K562 (cell line): ENCODE measurements around the gene MAD1L1. TPM values are rescaled to one million over a fixed set of nuclear protein-coding genes. Genes with fewer than 3 reads are reported as not detected.
A peak's percentile ranks its signal among the peaks of the same experiment; 100 is the strongest.

Experiments used
- ATAC-seq: fragments of 200-7000 bp; cut with Tn5 transposase; 3 replicates; pipeline ENCODE4 v1.9.1; 2020; ENCODE audit warnings: moderate library complexity
- BruUV-seq: library from RNA; stranded (reverse); fragments of 400-500 nt; replicated peaks from 2 replicates; lab custom pipeline; 2021; lab: Mats Ljungman, UMichigan
- CTCF ChIA-PET: fragments of 300-600 bp; formaldehyde crosslinking; extraction: SDS; loops from one replicate; lab custom pipeline; 2021; ENCODE audit warnings: low intra/inter-chr PET ratio; lab: Yijun Ruan, JAX
- POLR2A ChIA-PET: fragments of 300-600, 350-650 bp; sonication (Branson Sonifier 250); formaldehyde crosslinking; extraction: SDS; loops from one replicate; lab custom pipeline; 2021; ENCODE audit warnings: antibody characterized with exemption, inconsistent platforms; lab: Yijun Ruan, JAX
- DNase-seq, 4 experiments: peaks; one replicate each; pipeline versions ENCODE4 v3.0.0 to v3.0.0-alpha.2; 2011 to 2018; ENCODE audit warnings: low spot score in 3 of 4, mixed read lengths in 3 of 4; ENCODE audit errors: extremely low read depth in 1 of 4
- FAIRE-seq: peaks from 2 replicates; lab custom pipeline; 2011; peaks lifted over from hg19 to GRCh38; lab: Jason Lieb, UNC
- H2AFZ ChIP-seq: 2 replicates; pipeline ENCODE4 v1.6.0; 2011; ENCODE audit warnings: low read depth, low read length, control low read depth, inconsistent platforms
- H3K27ac ChIP-seq: fragments of 200-600 bp; 3 replicates; pipeline ENCODE4 v1.8.0; 2011; ENCODE audit warnings: low read depth, mild to moderate bottlenecking, control low read depth, inconsistent platforms, low read length, moderate library complexity, mixed read lengths; ENCODE audit errors: extremely low read depth
- H3K27me3 ChIP-seq, 2 experiments: fragments of 300-600 bp in 1 of 2; 2 replicates in 1 of 2; 3 replicates in 1 of 2; pipeline versions ENCODE4 v1.6.0 to v1.8.0; 2011; ENCODE audit warnings: inconsistent platforms in 2 of 2, low read length in 2 of 2, mild to moderate bottlenecking in 1 of 2, mixed read lengths in 1 of 2, moderate library complexity in 1 of 2; ENCODE audit not compliant: control insufficient read depth in 2 of 2, insufficient read depth in 2 of 2
- H3K36me3 ChIP-seq: fragments of 300-600 bp; 3 replicates; pipeline ENCODE4 v1.8.0; 2011; ENCODE audit warnings: mild to moderate bottlenecking, low read length, inconsistent platforms; ENCODE audit not compliant: control insufficient read depth, insufficient read depth
- H3K4me1 ChIP-seq, 2 experiments: fragments of 200-600 bp in 1 of 2; replicated peaks in 1 of 2; 2 replicates in 1 of 2; 3 replicates in 1 of 2; pipeline versions ENCODE4 v1.5.1 to v1.8.0; 2011; ENCODE audit warnings: inconsistent platforms in 2 of 2, low read length in 2 of 2, mild to moderate bottlenecking in 1 of 2, mixed read lengths in 1 of 2, moderate library complexity in 1 of 2; ENCODE audit not compliant: control insufficient read depth in 2 of 2, insufficient read depth in 2 of 2
- H3K4me2 ChIP-seq: 2 replicates; pipeline ENCODE4 v1.6.1; 2011; ENCODE audit warnings: low read length, control low read depth, inconsistent platforms, mixed read lengths; ENCODE audit not compliant: insufficient read depth
- H3K4me3 ChIP-seq: fragments of 200-600 bp; sonication (generic), shearing (Covaris generic); 2 replicates; pipeline ENCODE4 v1.5.1; 2016; ENCODE audit warnings: control low read depth, inconsistent platforms
- H3K79me2 ChIP-seq: fragments of 200-600 bp; 3 replicates; pipeline ENCODE4 v1.8.0; 2011; ENCODE audit warnings: low read length, inconsistent platforms; ENCODE audit not compliant: control insufficient read depth, insufficient read depth
- H3K9ac ChIP-seq, 2 experiments: 2 replicates each; pipeline versions ENCODE4 v1.6.0 to v1.6.1; 2011; ENCODE audit warnings: low read depth in 2 of 2, low read length in 2 of 2, control low read depth in 1 of 2, inconsistent platforms in 1 of 2, mild to moderate bottlenecking in 1 of 2, mixed read lengths in 1 of 2; ENCODE audit not compliant: insufficient read depth in 1 of 2
- H3K9me1 ChIP-seq: one replicate; pipeline ENCODE4 v1.6.0; 2011; ENCODE audit warnings: inconsistent platforms, mild to moderate bottlenecking, low read length, moderate library complexity; ENCODE audit not compliant: control insufficient read depth, insufficient read depth
- H3K9me3 ChIP-seq: replicated peaks from 2 replicates; pipeline ENCODE4 v1.5.1; 2011; ENCODE audit warnings: low read depth, low read length, inconsistent platforms; ENCODE audit not compliant: control insufficient read depth, insufficient read depth
- H4K20me1 ChIP-seq: replicated peaks from 2 replicates; pipeline ENCODE4 v1.6.1; 2011; ENCODE audit warnings: low read length, inconsistent platforms, mixed read lengths; ENCODE audit not compliant: control insufficient read depth, insufficient read depth
- NFYB ChIP-seq: IDR thresholded peaks from 2 replicates; pipeline ENCODE4 v1.6.1; 2011; ENCODE audit warnings: mild to moderate bottlenecking, moderate library complexity; ENCODE audit not compliant: insufficient read length; ENCODE audit errors: extremely low read depth
- RNF2 ChIP-seq: sonication (generic); IDR thresholded peaks from 2 replicates; pipeline ENCODE4 v1.6.1; 2016
- SRSF3 ChIP-seq: fragments of 200-400 bp; formaldehyde crosslinking; IDR thresholded peaks from 2 replicates; pipeline ENCODE4 v1.6.1; 2016; ENCODE audit warnings: mild to moderate bottlenecking, low read length, moderate library complexity; ENCODE audit not compliant: insufficient read depth
- STAT6 ChIP-seq: sonication (generic); formaldehyde crosslinking; IDR thresholded peaks from 2 replicates; pipeline ENCODE4 v1.8.1; 2023; ENCODE audit warnings: mild to moderate bottlenecking, missing genetic modification reagents
- ZNF146 ChIP-seq: IDR thresholded peaks from one replicate; pipeline ENCODE4 v1.6.1; 2018; ENCODE audit warnings: missing compliant biosample characterization; ENCODE audit not compliant: unreplicated experiment
- WGBS: fragments of 100-300 bp; shearing (Covaris generic); methylation state at CpG from one replicate; pipeline ENCODE4 v1.1.6; 2016; ENCODE audit warnings: low coverage, mixed read lengths; ENCODE audit not compliant: insufficient coverage; ENCODE audit errors: missing lambda C conversion rate; 5-methylcytosine and 5-hydroxymethylcytosine counted together
- in situ Hi-C: fragments of 300-500 bp; cut with MboI; formaldehyde crosslinking; loops from 4 replicates; pipeline ENCODE4 v1.15.0; 2018; ENCODE audit warnings: inconsistent platforms, mixed read lengths
- intact Hi-C: fragments of 100-400 bp; cut with micrococcal nuclease; formaldehyde crosslinking; loops from 2 replicates; pipeline ENCODE4 v1.14.2; 2022
- polyA plus RNA-seq, 8 experiments: library from polyadenylated mRNA; depleted of rRNA in 4 of 8; stranded (reverse) in 5 of 8; unstranded in 3 of 8; fragments of >200 nt; fragmentation: Nextera tagmentation in 2 of 8; fragmentation: Illumina TruSeq in 1 of 8; extraction: Ambion mirVana in 2 of 8; extraction: Trizol in 1 of 8; gene quantifications; 2 replicates each; pipeline versions ENCODE4 v1.2.1 to v1.2.3, GENCODE V29; 2011 to 2014; ENCODE audit warnings: inconsistent platforms in 1 of 8, missing spikeins in 1 of 8
- total RNA-seq, 7 experiments: library from RNA; depleted of rRNA in 6 of 7; stranded (reverse); fragments of >200 nt in 6 of 7; fragmentation: Illumina TruSeq in 2 of 7; extraction: Trizol in 2 of 7; gene quantifications; 2 replicates each; pipeline versions ENCODE4 v1.2.1 to v1.2.3, GENCODE V29; 2011 to 2021; ENCODE audit warnings: low replicate concordance in 1 of 7

Gene MAD1L1
- total and polyA plus RNA-seq, 9 of the 15 experiments (the other 6 are each of a cell fraction or from before 2014, with no cell fraction given), result 1.7 to 89.7 (median 18.0) TPM

- WGBS, result 86% methylated on average over 17 of the region's 20 CpGs
- ChIA-PET POLR2A (interaction anchor here (0.6 to 1.5 kb wide), 2 partner anchors 10 to 430 kb away, joined by 4 to 5 read pairs; no protein-coding TSS in a partner anchor), CTCF (no interaction called here)
- Histone ChIP-seq H3K9me3 (no peaks in the 10 kb centered on the region), H3K27me3 (no peaks in the 10 kb centered on the region), H3K79me2 (no peaks in the 10 kb centered on the region), H4K20me1 (peaks cover 5% of the 10 kb centered on the region; the same call in 1 of the 2 replicates), H3K4me2 (no peak overlapping the region), H2AFZ (no peak overlapping the region), H3K4me1 (peaks cover 0 to 20% of the 10 kb centered on the region in 2 experiments; a peak in 1 of 5 replicates), H3K9ac (peak overlapping the region in 1 of 2 experiments; percentile 74; a peak in 2 of 4 replicates), H3K36me3 (peaks cover 12% of the 10 kb centered on the region; the same call in 1 of the 3 replicates), H3K9me1 (no peaks in the 10 kb centered on the region), H3K27ac (no peak overlapping the region), H3K4me3 (no peak overlapping the region)
- TF ChIP-seq ZNF146 (CRISPR knock-in tag) (no peak), RNF2 (no peak), SRSF3 (no peak), NFYB (no peak), STAT6 (CRISPR knock-in tag) (no peak)
- FAIRE-seq (no peak), ATAC-seq (no peak), DNase-seq (no peak)
- in situ Hi-C loops (no loop called here), intact Hi-C loops (no loop called here)
- BruUV-seq, result no TSS peak
Measured at GRCh38 chr7:2128601-2129322, 104.0 kb downstream of the MAD1L1 start.
